Heart left ventricle (tissue), 16 donors: Measurements from ENCODE around the gene RNF208. TPM values are rescaled to one million over a fixed set of nuclear protein-coding genes. Genes with fewer than 3 reads are reported as not detected.

Experiments used
- ATAC-seq, 4 donors: fragments of 200-7000 bp; cut with Tn5 transposase; one replicate each; pipeline ENCODE4 v1.9.1; 2020 to 2022; ENCODE audit warnings: moderate library complexity in 4 of 4, mild to moderate bottlenecking in 3 of 4, moderate number of reproducible peaks in 1 of 4
- DNase-seq, 5 donors: peaks; one replicate each; pipeline ENCODE4 v3.0.0-alpha.2; 2020
- H3K27ac ChIP-seq, 12 donors: fragments of 200-600 bp; sonication (generic) in 4 of 12; one replicate each; pipeline versions ENCODE4 v1.5.0 to v1.8.0; 2016 to 2022; ENCODE audit warnings: mild to moderate bottlenecking in 2 of 12
- H3K27me3 ChIP-seq, 9 donors: fragments of 200-600 bp; sonication (generic) in 2 of 9; one replicate each; pipeline versions ENCODE4 v1.5.1 to v1.8.0; 2016 to 2022; ENCODE audit warnings: mild to moderate bottlenecking in 3 of 9
- H3K36me3 ChIP-seq, 9 donors: fragments of 200-600 bp; sonication (generic) in 2 of 9; one replicate each; pipeline versions ENCODE4 v1.5.0 to v1.8.0; 2018 to 2022; ENCODE audit warnings: mild to moderate bottlenecking in 2 of 9
- H3K4me1 ChIP-seq, 12 donors: fragments of 200-600 bp; sonication (generic) in 4 of 12; one replicate each; pipeline versions ENCODE4 v1.5.0 to v1.8.0; 2016 to 2022; ENCODE audit warnings: mild to moderate bottlenecking in 3 of 12
- H3K4me3 ChIP-seq, 12 donors: fragments of 200-600 bp; sonication (generic) in 4 of 12; one replicate each; pipeline versions ENCODE4 v1.5.0 to v1.8.0; 2017 to 2022; ENCODE audit warnings: mild to moderate bottlenecking in 9 of 12, moderate library complexity in 4 of 12
- H3K9me3 ChIP-seq, 12 donors: fragments of 200-600 bp; sonication (generic) in 4 of 12; one replicate each; pipeline versions ENCODE4 v1.5.0 to v1.8.0; 2016 to 2022; ENCODE audit warnings: mild to moderate bottlenecking in 1 of 12
- CTCF ChIP-seq, 12 donors: fragments of 200-600 bp; sonication (generic) in 4 of 12; IDR thresholded peaks; one replicate each; pipeline versions ENCODE4 v1.5.0 to v1.8.0; 2018 to 2022; ENCODE audit warnings: antibody characterized with exemption in 12 of 12, mild to moderate bottlenecking in 5 of 12
- POLR2A ChIP-seq, 2 donors: fragments of 450-650 bp; IDR thresholded peaks; one replicate each; pipeline ENCODE4 v1.6.1; 2017; ENCODE audit warnings: antibody characterized with exemption in 2 of 2, mild to moderate bottlenecking in 2 of 2, moderate library complexity in 2 of 2
- WGBS, 4 donors: extraction: QIAGEN DNeasy Blood & Tissue Kit in 2 of 4; methylation state at CpG; one replicate each; pipeline versions ENCODE4 v1.1.5 to v1.1.7; 2013 to 2018; 5-methylcytosine and 5-hydroxymethylcytosine counted together
- intact Hi-C, 10 donors: fragments of 100-400 bp; cut with DNase I; formaldehyde crosslinking; loops; one replicate each; pipeline versions ENCODE4 v1.11.1 to v1.14.2; 2022
- polyA plus RNA-seq, 2 donors: library from polyadenylated mRNA; stranded (reverse); fragments of 200-250 nt; gene quantifications; one replicate each; pipeline ENCODE4 v1.2.3, GENCODE V29; 2013
- total RNA-seq, 9 donors: library from RNA; depleted of rRNA in 2 of 9; stranded (reverse); fragments of >200 nt in 2 of 9; fragmentation: NEBNext Ultra II Directional in 3 of 9; extraction: Animal tissue kit (Norgen Biotek cat#: 25700) in 3 of 9; gene quantifications; one replicate each; pipeline versions ENCODE4 v1.1.0 to v1.2.4, GENCODE V29; 2016 to 2023
- donor health status: ischemic (EF 13 %, LVEDD 7.1; RV severe dilation, severe dysfunction).
- donor health status: healthy with polysubstance abuse.
- donor health status: DM: no; HTN: yes; CAD: no.
- donor health status: DM: no; HTN: no; CAD: no.
- donor health status: ischemic (EF 25% LVEDD 6.9; RV normal size, moderate dysfunction).
- donor health status: ischemic (EF 25% LVEDD 5.7; RV mildly dilated, moderate dysfunction).
- donor health status: healthy.
- donor health status: DM: yes; HTN: yes; CAD: no.
- donor health status: ischemic (EF 35%, LVEDD 5.7; RV mildly dilated, moderate dysfunction).
- donor health status: nonischemic (EF 11% LVEDD 7.7; RV severe dilation, severe dysfunction).
- donor health status: DM: yes; HTN: yes; CAD: no.
- donor health status: PGD.
- donor health status: ischemic (EF 29% LVEDD 5.4; RV normal size, mild dysfunction).
- donor health status: nonischemic (EF 23%, LVEDD 6.1; RV moderate dilation, normal function).

RNF208 gene
- total and polyA plus RNA-seq, 11 donors, result 6.9 to 72.7 (median 22.5) TPM

DNA sequence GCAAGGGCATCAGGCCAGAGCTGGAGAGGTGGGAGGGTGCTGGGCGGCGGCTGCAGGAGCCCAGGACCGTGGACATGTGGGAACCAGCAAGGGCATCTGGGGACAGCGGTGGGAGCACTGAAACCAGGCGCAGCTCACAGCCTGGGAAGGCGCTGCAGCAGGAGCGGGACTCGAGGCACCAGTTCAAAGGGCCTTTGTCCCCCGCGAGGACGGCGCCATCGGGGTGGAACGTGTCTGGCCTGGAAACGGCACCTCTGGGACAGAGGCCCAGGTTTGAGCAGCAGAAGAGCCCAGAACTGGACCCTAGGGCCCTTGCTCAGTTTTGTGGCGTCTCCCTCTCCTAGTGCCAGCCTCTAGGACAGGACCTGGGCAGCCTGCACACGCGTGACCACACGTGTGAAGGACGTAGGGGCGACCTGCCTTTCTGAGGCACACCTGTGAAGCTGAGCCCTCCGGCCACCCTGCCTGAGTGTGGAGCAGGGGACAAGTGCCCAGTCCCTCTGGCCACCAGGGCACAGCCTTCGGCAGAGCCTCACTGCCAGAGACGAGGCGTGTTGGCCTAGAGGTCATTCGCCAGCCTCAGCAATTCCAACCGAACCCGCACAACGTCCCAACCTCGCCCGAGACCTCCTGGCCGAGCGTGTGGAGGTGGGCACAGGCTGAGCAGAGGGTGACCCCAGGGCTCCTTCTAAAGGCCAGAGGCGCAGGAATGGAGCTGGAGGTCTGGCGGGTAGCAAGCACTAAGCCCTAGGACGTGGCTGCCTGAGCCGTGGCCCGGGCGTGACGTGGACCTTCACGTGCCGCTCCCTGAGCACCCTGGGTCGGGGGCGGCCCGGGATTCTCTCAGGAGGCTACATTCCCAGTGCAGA is 48.0 kb downstream of the RNF208 start:
- TF ChIP-seq POLR2A (IDR thresholded peaks at IDR 0.05) (no peak), CTCF (IDR thresholded peaks at IDR 0.05) (no peak)
- peaks cover 5 to 36% (median 15%) of the 10 kb centered on the region in 9 donors for H3K27me3 ChIP-seq
- H3K36me3 ChIP-seq, result peaks cover 0 to 22% (median 14%) of the 10 kb centered on the region in 9 donors
- H3K4me3 ChIP-seq, result no peak overlapping the region
- no peak for ATAC-seq
- no peaks in the 10 kb centered on the region for H3K9me3 ChIP-seq
- DNase-seq, result no peak
- intact Hi-C loops, result no loop called here
- no peak overlapping the region for H3K27ac ChIP-seq
- H3K4me1 ChIP-seq, result peaks cover 0 to 15% (median 7%) of the 10 kb centered on the region in 12 donors
- 78 to 84% (median 83%) methylated on average over 41 to 45 of the region's 45 CpGs for WGBS, 4 donors

GRCh38 chr9:137172901-137173795 is 48.9 kb downstream of the RNF208 start:
- Histone ChIP-seq H3K4me1 (peaks cover 4 to 23% (median 13%) of the 10 kb centered on the region in 12 donors), H3K27me3 (peaks cover 9 to 45% (median 20%) of the 10 kb centered on the region in 9 donors), H3K9me3 (no peaks in the 10 kb centered on the region), H3K27ac (no peak overlapping the region), H3K36me3 (peaks cover 0 to 13% (median 6%) of the 10 kb centered on the region in 9 donors), H3K4me3 (no peak overlapping the region)
- ATAC-seq (no peak), DNase-seq (peak in 1 of 5 donors; percentile 23)
- 65 to 75% (median 69%) methylated on average over 10 to 21 of the region's 21 CpGs for WGBS, 4 donors
- intact Hi-C loops, result no loop called here
- TF ChIP-seq POLR2A (IDR thresholded peaks at IDR 0.05) (no peak), CTCF (IDR thresholded peaks at IDR 0.05) (no peak)

DNA sequence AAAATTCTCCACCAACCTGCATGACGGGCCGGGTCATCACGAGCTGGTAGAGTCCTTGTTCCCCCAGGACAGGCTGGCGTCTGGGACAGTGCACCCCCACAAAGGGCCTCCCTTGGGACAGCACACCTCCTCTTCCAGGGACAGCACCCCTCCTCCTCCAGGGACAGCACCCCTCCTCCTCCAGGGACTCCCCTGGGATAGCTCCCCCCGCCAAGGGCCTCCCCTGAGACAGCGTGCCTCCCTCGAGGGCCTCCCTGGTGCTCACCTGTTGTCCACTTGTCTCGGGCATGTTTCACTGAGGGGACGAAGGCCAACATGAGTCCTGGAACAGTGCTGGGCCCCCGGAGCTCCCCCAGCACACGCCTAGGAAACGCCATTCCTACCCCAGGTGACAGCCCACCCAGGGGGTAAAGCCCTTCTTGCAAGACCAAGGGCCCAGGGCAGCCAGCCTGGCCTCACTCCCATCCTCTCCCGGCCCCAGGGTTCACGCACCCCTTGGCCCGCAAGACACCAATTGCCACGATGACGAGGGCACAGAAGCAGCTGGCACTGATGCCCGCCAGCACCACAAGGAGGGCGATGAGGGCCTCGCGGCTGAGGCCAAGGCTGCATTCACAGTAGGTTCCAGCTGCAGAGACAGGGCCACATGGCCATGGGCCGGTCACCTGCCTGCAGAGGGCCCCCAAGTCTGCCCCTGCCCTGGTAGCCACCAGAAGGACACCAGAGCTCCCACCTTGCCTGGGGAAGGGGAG is 50.7 kb downstream of the RNF208 start:
- ATAC-seq, result no peak

More for the DNA sequence above, 50.7 kb downstream of the RNF208 start:
- Histone ChIP-seq H3K4me3 (no peak overlapping the region), H3K4me1 (peaks cover 6 to 35% (median 20%) of the 10 kb centered on the region in 12 donors), H3K36me3 (no peaks in the 10 kb centered on the region), H3K9me3 (no peaks in the 10 kb centered on the region), H3K27me3 (peaks cover 28 to 63% (median 38%) of the 10 kb centered on the region in 9 donors), H3K27ac (no peak overlapping the region)
- TF ChIP-seq CTCF (IDR thresholded peaks at IDR 0.05) (no peak), POLR2A (IDR thresholded peaks at IDR 0.05) (no peak)
- intact Hi-C loops, result no loop called here
- WGBS, 4 donors, result 80 to 87% (median 81%) methylated on average over 11 to 22 of the region's 22 CpGs
- DNase-seq, result no peak
